ENCODE results near the gene WSB1. TPM values are rescaled to one million over a fixed set of nuclear protein-coding genes. Genes with fewer than 3 reads are reported as not detected.

The WSB1 gene
- total RNA-seq, 1 experiment from 2014 or later, result 60.7 TPM

GRCh38 chr17:27340575-27340974 lies 46.7 kb downstream of the WSB1 start:
- H3K27me3 Mint-ChIP-seq (ENCODE audit: unreplicated experiment), result no peaks in the 10 kb centered on the region
- H3K4me3 Mint-ChIP-seq (ENCODE audit: low read depth, unreplicated experiment), result no peak overlapping the region
- no peak for TF ChIP-seq CTCF (IDR thresholded peaks at IDR 0.05; ENCODE audit: unreplicated experiment)
- peaks cover 19% of the 10 kb centered on the region for H3K4me1 Mint-ChIP-seq (ENCODE audit: low read depth, unreplicated experiment)
- H3K36me3 Mint-ChIP-seq (ENCODE audit: insufficient read depth, unreplicated experiment), result peaks cover 6% of the 10 kb centered on the region
- DNase-seq, result no peak
- intact Hi-C loops (cut with micrococcal nuclease; ENCODE audit: unreplicated experiment), result no loop called here
- no peak overlapping the region for H3K27ac Mint-ChIP-seq (ENCODE audit: unreplicated experiment)
- CTCF ChIA-PET, result no interaction called here
- H3K9me3 Mint-ChIP-seq (ENCODE audit: low read depth, unreplicated experiment), result no peaks in the 10 kb centered on the region
- BruUV-seq (replicated peaks), result no TSS peak

GRCh38 chr17:27341041-27341471 lies 47.1 kb downstream of the WSB1 start:
- BruUV-seq (replicated peaks), result no TSS peak

GRCh38 chr17:27342059-27342458 lies 48.1 kb downstream of the WSB1 start:
- H3K4me3 Mint-ChIP-seq (ENCODE audit: low read depth, unreplicated experiment), result no peak overlapping the region
- CTCF ChIA-PET, result no interaction called here
- no peak for TF ChIP-seq CTCF (IDR thresholded peaks at IDR 0.05; ENCODE audit: unreplicated experiment)
- no TSS peak for BruUV-seq (replicated peaks)
- H3K4me1 Mint-ChIP-seq (ENCODE audit: low read depth, unreplicated experiment), result peaks cover 19% of the 10 kb centered on the region
- no peak overlapping the region for H3K27ac Mint-ChIP-seq (ENCODE audit: unreplicated experiment)
- peaks cover 6% of the 10 kb centered on the region for H3K36me3 Mint-ChIP-seq (ENCODE audit: insufficient read depth, unreplicated experiment)
- H3K27me3 Mint-ChIP-seq (ENCODE audit: unreplicated experiment), result no peaks in the 10 kb centered on the region
- intact Hi-C loops (cut with micrococcal nuclease; ENCODE audit: unreplicated experiment), result no loop called here
- no peak for DNase-seq
- H3K9me3 Mint-ChIP-seq (ENCODE audit: low read depth, unreplicated experiment), result no peaks in the 10 kb centered on the region

More at GRCh38 chr17:27341041-27341471, 47.1 kb downstream of the WSB1 start:
- Mint-ChIP-seq H3K9me3 (ENCODE audit: low read depth, unreplicated experiment) (no peaks in the 10 kb centered on the region), H3K36me3 (ENCODE audit: insufficient read depth, unreplicated experiment) (peaks cover 6% of the 10 kb centered on the region), H3K4me1 (ENCODE audit: low read depth, unreplicated experiment) (peaks cover 19% of the 10 kb centered on the region), H3K27ac (ENCODE audit: unreplicated experiment) (no peak overlapping the region), H3K27me3 (ENCODE audit: unreplicated experiment) (no peaks in the 10 kb centered on the region), H3K4me3 (ENCODE audit: low read depth, unreplicated experiment) (no peak overlapping the region)
- no peak for TF ChIP-seq CTCF (IDR thresholded peaks at IDR 0.05; ENCODE audit: unreplicated experiment)
- DNase-seq, result no peak
- CTCF ChIA-PET, result no interaction called here
- intact Hi-C loops (cut with micrococcal nuclease; ENCODE audit: unreplicated experiment), result no loop called here

GRCh38 chr17:27343294-27343693 lies 49.4 kb downstream of the WSB1 start:
- H3K27me3 Mint-ChIP-seq (ENCODE audit: unreplicated experiment), result no peaks in the 10 kb centered on the region
- CTCF ChIA-PET, result no interaction called here
- intact Hi-C loops (cut with micrococcal nuclease; ENCODE audit: unreplicated experiment), result no loop called here
- peaks cover 6% of the 10 kb centered on the region for H3K36me3 Mint-ChIP-seq (ENCODE audit: insufficient read depth, unreplicated experiment)
- H3K4me3 Mint-ChIP-seq (ENCODE audit: low read depth, unreplicated experiment), result no peak overlapping the region
- no peak for DNase-seq
- no peaks in the 10 kb centered on the region for H3K9me3 Mint-ChIP-seq (ENCODE audit: low read depth, unreplicated experiment)
- H3K4me1 Mint-ChIP-seq (ENCODE audit: low read depth, unreplicated experiment), result peaks cover 19% of the 10 kb centered on the region
- BruUV-seq (replicated peaks), result no TSS peak
- no peak overlapping the region for H3K27ac Mint-ChIP-seq (ENCODE audit: unreplicated experiment)
- no peak for TF ChIP-seq CTCF (IDR thresholded peaks at IDR 0.05; ENCODE audit: unreplicated experiment)

Data from Calu3 (cell line).